ENCODE data around the gene YWHAH. TPM values are rescaled to one million over a fixed set of nuclear protein-coding genes. Genes with fewer than 3 reads are reported as not detected.

YWHAH gene
- total and polyA plus RNA-seq, 2 of the 4 experiments (the other 2 are of a cell fraction), result 147 to 173 TPM

- H2BK20ac ChIP-seq (ENCODE audit: low read depth, low read length), result no peak overlapping the region
- H2BK120ac ChIP-seq (ENCODE audit: low read depth, low read length), result no peak overlapping the region
- H3K9ac ChIP-seq (ENCODE audit: low read depth, low read length), result no peak overlapping the region
- BruUV-seq (replicated peaks), result no TSS peak
- no peak overlapping the region for H2BK15ac ChIP-seq (ENCODE audit: low read depth, low read length)
- H2AK5ac ChIP-seq (ENCODE audit: low read depth, low read length), result no peak overlapping the region
- H4K20me1 ChIP-seq (ENCODE audit: insufficient read depth, low read length), result no peaks in the 10 kb centered on the region; the same call in 1 of the 2 replicates
- no peak overlapping the region for H3K14ac ChIP-seq (replicated peaks; ENCODE audit: low read depth, low read length)
- H3K4me1 ChIP-seq (ENCODE audit: control insufficient read depth, insufficient read depth, low read length), result no peaks in the 10 kb centered on the region
- H3K79me1 ChIP-seq (ENCODE audit: low read depth in 1 of 2, low read length in 2 of 2), result peaks cover 5% of the 10 kb centered on the region in 2 experiments; a peak in 3 of 4 replicates
- no peak overlapping the region for H3K27ac ChIP-seq (ENCODE audit: insufficient read depth, low read length)
- ChIA-PET CTCF (interaction anchor here (0.6 to 2.2 kb wide), 2 partner anchors 8 to 19 kb away, joined by 3 to 8 read pairs; no protein-coding TSS in a partner anchor), POLR2A (ENCODE audit: unreplicated experiment) (no interaction called here)
- DNase-seq, result no peak
- H2AFZ ChIP-seq (replicated peaks; ENCODE audit: low read length, poor library complexity), result no peak overlapping the region
- dilution Hi-C loops (cut with HindIII; ENCODE audit: low sequenced_read_pairs, unreplicated experiment), result no loop called here
- no peaks in the 10 kb centered on the region for H3K9me1 ChIP-seq (ENCODE audit: insufficient read depth, low read length)
- ATAC-seq (ENCODE audit: low read depth), result no peak
- H3K9me3 ChIP-seq (ENCODE audit: control insufficient read depth, insufficient read depth, low read length), result no peaks in the 10 kb centered on the region
- no peak overlapping the region for H2AK9ac ChIP-seq (replicated peaks; ENCODE audit: low read depth, low read length, poor library complexity)
- intact Hi-C loops (cut with micrococcal nuclease), result no loop called here
- H3K18ac ChIP-seq (ENCODE audit: low read depth, low read length), result no peak overlapping the region
- no peak overlapping the region for H2BK5ac ChIP-seq (ENCODE audit: low read depth, low read length, poor library complexity, severe bottlenecking)
- no peak overlapping the region for H3K4me2 ChIP-seq (ENCODE audit: low read depth, low read length)
- no peak overlapping the region for H4K5ac ChIP-seq (ENCODE audit: low read depth, low read length)
- no peak overlapping the region for H4K8ac ChIP-seq (ENCODE audit: low read depth in 2 of 2, low read length in 2 of 2)
- no peak overlapping the region for H3K56ac ChIP-seq (ENCODE audit: extremely low read depth, insufficient read depth, low read length)
- H3K4ac ChIP-seq (ENCODE audit: low read depth, low read length), result no peak overlapping the region
- H4K91ac ChIP-seq (ENCODE audit: insufficient read depth, low read depth, low read length), result no peak overlapping the region
- H3K23ac ChIP-seq (ENCODE audit: low read depth, low read length), result no peak overlapping the region; the same call in 1 of the 2 replicates
- no peak overlapping the region for H3K4me3 ChIP-seq (ENCODE audit: insufficient read depth, low read depth, low read length)
- H3K27me3 ChIP-seq (ENCODE audit: control insufficient read depth, insufficient read depth, low read length), result no peaks in the 10 kb centered on the region; the same call in 1 of the 2 replicates
- peaks cover 5% of the 10 kb centered on the region for H3K36me3 ChIP-seq (ENCODE audit: control insufficient read depth, insufficient read depth, low read length)
- WGBS, 2 experiments (ENCODE audit: extremely low coverage in 2 of 2, insufficient read length in 1 of 2), result 79% methylated on average over 2 of the region's 12 CpGs; no CpG with 5 or more reads in 1 of the 2 experiments
- in situ Hi-C loops (cut with MboI; ENCODE audit: low sequenced_read_pairs), result loop anchor here (5.0 to 25.0 kb wide), 3 partner anchors 290 to 850 kb away; partner anchors contain the start of gene TIMP3
- TF ChIP-seq RAD21 (IDR thresholded peaks at IDR 0.05; ENCODE audit: low read length) (no peak), USF2 (IDR thresholded peaks at IDR 0.05; ENCODE audit: low read depth, low read length) (no peak), RCOR1 (IDR thresholded peaks at IDR 0.05; ENCODE audit: insufficient replicate concordance, low read length) (no peak), NFE2L2 (IDR thresholded peaks at IDR 0.05; ENCODE audit: low read depth, low read length) (no peak), SMC3 (IDR thresholded peaks at IDR 0.05; ENCODE audit: low read depth, low read length) (no peak), FOS (IDR thresholded peaks at IDR 0.05; ENCODE audit: low read depth, low read length) (no peak), RFX5 (IDR thresholded peaks at IDR 0.05; ENCODE audit: low read depth, low read length) (no peak), BHLHE40 (IDR thresholded peaks at IDR 0.05; ENCODE audit: low read depth, low read length) (no peak), MAFK (IDR thresholded peaks at IDR 0.05; ENCODE audit: low read depth, low read length) (no peak), POLR2A (IDR thresholded peaks at IDR 0.05; ENCODE audit: low read depth, low read length) (no peak), CHD1 (IDR thresholded peaks at IDR 0.05; ENCODE audit: low read depth, low read length) (no peak), MXI1 (IDR thresholded peaks at IDR 0.05; ENCODE audit: borderline replicate concordance, low read depth, low read length) (no peak), ELK1 (IDR thresholded peaks at IDR 0.05; ENCODE audit: borderline replicate concordance, low read depth, low read length) (no peak), MAZ (IDR thresholded peaks at IDR 0.05; ENCODE audit: borderline replicate concordance, low read depth, low read length) (no peak), CEBPB (IDR thresholded peaks at IDR 0.05; ENCODE audit: low read depth, low read length) (no peak)
Measured at GRCh38 chr22:31962387-31963125, 18.2 kb downstream of the YWHAH start.
